GM19467 (cell line): ENCODE measurements around the gene MYBPC2.

Experiments
- ATAC-seq: cut with Tn5 transposase; IDR thresholded peaks from one replicate; pipeline ENCODE4 v1.9.1; 2021; ENCODE audit warnings: mild to moderate bottlenecking, moderate library complexity; ENCODE audit not compliant: unreplicated experiment

MYBPC2 gene

GRCh38 chr19:50478901-50479715, 46.4 kb downstream of the MYBPC2 start:
- ATAC-seq: no peak

DNA sequence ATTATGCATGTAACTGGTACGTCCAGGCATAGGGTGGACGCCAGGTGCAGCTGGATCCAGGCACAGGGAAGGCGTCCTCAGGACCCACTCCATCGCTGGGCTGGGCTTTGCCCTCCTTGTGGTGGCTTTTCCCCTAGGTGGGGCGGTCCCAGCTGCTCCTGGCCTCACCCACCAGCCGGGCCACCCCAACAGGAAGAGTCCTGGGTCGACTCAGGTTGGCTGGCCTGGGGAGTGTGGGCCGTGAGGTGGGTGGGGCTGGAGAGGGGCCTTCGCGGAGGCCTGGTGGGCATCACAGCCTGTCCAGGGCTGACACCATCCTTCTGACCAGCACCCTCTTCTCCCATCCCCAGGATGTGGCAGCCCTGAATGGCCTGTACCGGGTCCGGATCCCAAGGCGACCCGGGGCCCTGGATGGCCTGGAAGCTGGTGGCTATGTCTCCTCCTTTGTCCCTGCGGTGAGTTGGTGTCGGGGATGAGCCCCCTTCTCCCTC, 47.1 kb downstream of the MYBPC2 start:
- ATAC-seq: no peak

GRCh38 chr19:50480281-50481111, 47.8 kb downstream of the MYBPC2 start:
- ATAC-seq: no peak

DNA sequence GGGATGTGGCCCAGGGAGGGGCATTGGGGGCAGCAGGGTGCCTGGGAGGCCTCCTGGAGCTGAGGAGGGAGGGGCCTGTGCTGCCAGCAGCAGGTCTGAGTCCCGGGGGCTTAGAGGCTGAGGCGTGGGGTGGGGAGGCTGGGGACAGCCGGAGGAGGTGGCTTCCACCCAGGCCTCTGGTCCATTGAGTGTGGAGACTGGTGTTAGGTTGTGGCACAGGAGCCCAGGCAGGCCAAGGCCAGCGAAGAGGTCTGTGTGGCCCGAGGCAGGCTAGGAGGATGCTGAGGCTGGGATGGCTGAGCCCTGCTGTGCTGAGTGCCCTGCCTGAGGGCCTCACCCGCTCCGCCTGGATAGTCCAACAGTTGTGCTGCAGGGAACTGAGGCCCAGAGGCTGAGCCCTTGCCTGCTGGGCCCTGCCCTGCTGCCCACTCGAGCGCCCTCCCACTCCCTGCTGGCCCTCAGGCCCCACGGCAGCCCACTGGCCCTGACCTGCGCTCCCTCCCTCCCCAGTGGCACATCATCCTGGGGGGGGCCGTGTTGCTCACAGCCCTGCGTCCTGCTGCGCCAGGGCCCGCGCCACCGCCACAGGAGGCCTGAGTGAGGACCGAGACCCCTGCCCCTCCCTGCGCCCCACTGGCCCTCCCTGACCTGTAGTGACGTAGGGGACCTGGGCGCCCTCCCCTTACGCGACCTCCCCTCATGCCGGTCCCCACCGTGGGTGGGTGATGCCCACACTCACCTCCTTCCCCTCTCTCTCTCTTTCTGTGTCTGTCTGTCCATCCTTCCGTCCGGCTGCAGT, 48.9 kb downstream of the MYBPC2 start:
- ATAC-seq: no peak

DNA sequence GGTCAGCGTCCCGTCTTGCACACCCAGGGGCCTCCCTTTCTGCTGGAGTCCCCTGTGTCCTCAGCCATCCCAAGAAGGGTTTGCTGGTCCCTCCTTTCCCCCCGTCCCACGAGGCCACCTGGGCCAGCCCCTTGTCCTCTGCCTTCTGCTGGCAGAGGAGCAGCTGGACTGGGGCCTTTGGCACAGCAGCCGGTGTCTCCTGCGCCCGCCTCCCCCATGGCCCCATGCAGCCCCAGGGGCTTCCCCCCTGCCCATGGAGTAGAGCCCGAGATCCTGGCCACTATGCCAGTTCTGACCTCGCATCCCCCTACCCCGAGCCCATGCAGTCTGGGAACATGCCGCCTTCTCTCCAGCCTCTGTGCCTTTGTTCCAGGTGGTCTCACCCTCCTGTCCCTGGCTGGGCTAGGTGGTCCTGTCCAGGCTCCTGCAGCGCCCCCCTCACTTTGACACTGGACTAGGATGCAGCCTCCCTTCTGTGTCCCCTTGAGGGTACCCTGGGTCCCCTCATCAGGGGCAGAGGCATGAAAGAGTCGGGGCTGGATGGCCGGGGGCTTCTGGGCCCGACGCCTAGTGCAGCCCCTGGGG, 49.7 kb downstream of the MYBPC2 start:
- ATAC-seq: no peak

DNA sequence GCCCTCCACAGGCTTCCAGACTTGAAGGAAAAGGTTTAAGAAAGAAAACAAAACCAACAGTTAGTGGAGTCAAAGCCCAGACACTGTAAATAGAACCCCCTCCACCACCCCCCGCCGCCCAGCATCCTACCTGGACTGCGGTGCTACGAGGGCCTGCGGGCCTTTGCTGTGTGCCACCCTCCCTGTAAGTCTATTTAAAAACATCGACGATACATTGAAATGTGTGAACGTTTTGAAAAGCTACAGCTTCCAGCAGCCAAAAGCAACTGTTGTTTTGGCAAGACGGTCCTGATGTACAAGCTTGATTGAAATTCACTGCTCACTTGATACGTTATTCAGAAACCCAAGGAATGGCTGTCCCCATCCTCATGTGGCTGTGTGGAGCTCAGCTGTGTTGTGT, 50.2 kb downstream of the MYBPC2 start:
- no peak for ATAC-seq

GRCh38 chr19:50485284-50485955, 52.7 kb downstream of the MYBPC2 start:
- ATAC-seq: no peak

GRCh38 chr19:50486823-50487515, 54.3 kb downstream of the MYBPC2 start:
- no peak for ATAC-seq

DNA sequence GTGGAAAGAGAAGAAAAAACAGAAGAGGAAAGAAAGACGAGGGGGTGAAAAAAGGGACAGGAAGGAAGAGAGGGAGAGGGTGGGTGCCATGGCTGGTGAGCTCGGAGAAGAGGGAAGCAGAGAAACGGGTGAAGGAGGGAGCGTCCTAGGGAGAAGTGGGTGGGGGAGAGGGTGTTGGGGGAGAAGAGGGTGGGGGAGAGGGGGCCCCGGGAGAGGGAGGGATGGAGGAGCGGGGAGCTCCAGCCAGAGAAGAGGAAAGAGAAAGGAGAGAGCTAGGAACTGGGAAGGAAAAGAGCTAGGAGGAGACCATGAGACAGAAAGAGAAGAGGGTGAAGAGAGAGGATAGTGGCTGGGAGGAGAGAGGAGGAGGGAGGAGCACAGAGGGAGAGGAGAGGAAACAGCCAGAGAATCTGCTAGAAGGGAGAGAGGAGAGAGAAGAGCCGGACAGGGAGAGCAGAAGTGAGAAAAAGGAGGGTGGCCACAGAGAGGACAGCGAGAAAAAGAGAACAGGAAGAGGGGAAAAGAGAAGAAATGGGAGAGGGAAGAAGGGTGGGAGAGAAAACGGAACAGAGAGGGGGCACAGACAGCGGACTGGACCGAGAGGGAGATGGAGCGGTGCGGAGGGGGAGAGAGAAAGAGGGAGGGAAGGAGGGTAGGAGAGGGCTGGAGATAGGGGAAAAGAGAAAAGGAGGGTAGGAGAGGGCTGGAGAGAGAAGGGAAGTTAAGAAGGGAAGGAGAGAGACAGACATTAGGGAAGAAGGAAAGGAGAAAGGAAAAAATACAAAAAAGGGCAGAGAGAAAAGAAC, 55.9 kb downstream of the MYBPC2 start:
- no peak for ATAC-seq

DNA sequence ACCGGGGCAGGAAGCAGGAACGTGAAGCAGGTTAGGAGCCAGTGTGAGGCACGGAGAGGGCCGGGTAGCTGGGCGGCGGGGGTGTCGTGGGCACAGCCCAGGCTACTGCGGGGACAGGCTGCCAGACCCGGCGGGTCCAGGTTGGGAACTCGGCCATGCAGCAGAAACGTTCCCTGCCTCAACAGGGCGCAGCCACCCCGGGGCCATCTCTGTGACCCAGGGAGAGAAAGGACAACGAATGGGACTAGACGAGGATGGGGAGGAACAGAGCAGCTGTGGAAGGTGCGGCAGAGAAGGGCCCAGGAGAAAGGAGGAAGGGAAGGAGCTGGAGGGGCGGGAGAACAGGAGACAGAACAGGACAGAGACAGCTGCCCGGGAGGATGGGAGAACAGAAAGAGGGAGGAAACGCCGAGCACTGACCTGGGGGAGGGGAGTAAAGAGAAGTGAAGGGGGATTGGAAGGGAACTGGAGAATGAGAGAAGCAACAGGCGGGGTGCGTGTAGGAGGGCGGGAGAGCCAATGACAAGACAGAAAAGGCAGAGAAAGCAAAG, 56.8 kb downstream of the MYBPC2 start:
- ATAC-seq: no peak

DNA sequence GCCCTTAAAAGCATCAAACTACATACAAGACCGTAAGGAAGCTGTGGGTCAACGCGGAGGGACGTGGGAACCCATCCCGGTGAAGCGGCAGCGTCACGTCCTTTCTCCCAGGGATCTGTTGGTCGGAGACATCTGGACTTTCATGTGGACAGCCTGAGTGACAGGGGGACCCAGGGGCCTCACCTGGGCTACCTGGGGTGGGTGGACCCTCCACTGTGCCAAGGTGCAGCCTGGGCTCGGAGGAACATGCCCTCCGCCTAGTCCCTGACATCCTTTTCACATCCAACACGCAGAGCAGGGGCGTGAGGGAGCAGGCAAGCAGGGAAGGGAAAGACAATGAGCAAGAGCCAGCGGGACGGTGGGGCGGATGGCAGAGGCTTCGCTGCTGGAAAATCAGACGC, 57.7 kb downstream of the MYBPC2 start:
- no peak for ATAC-seq

DNA sequence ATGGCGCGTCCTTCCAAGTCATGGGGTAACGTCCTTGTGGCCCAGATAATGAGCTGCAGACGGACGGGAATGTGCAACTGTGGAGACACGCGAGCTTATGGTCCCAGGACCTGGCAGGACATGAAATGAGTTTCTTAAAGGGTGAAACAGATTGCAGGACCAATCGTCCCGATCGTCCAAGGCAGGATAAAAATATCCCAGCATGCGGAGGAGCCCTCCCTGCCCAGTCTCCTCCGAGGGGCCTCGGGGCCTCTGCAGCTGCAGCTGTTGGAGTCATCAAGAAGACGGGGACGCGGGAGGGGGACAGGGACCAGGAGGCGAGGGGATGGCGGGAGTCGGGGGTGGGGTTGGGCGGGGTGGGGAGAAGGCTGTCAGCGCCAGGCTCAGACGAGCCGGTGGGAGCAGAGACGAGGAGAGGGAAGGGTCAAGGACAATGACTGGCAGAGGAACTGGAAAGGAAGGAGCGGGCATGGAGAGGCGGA, 58.3 kb downstream of the MYBPC2 start:
- ATAC-seq: no peak

GRCh38 chr19:50492303-50493052, 59.8 kb downstream of the MYBPC2 start:
- no peak for ATAC-seq

GRCh38 chr19:50493171-50493570, 60.5 kb downstream of the MYBPC2 start:
- ATAC-seq: no peak

- no peak for ATAC-seq
Observed at GRCh38 chr19:50494186-50495019, 61.7 kb downstream of the MYBPC2 start.

DNA sequence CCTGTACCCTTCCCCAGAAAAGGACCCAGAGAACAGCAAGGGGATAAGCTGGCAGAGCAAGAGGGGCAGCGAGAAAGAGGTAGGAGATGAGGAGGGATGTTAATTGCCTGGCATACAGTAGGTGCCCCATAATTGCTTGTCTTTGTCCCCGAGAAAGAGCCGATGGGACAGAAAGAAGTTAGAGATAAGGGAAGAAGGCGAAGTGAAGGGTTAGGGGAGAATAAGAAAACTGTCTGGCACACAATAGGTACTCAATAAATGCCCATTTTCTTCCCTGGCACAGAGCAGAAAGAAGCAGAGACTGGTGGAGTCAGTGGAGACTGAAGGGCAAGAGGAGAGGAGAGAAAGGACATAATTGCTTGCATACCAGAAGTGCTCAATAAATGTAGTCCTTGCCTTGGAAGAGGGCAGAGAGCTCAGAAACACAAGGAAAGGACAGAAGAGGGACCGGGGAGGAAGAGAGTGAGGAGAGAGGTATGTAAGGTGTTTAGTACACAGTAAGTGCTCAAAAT, 62.4 kb downstream of the MYBPC2 start:
- ATAC-seq: no peak
